LNCaP clone FGC (cell line): Measurements from ENCODE around the gene DNAJC12.

Experiments
- DNase-seq: peaks from one replicate; pipeline ENCODE4 v3.0.0-alpha.2; 2011; ENCODE audit warnings: low read depth
- H3K4me3 ChIP-seq: 2 replicates; pipeline ENCODE4 v1.5.1; 2011; ENCODE audit warnings: mild to moderate bottlenecking, low read depth, low read length, control low read depth
- CTCF ChIP-seq: IDR thresholded peaks from 2 replicates; pipeline ENCODE4 v1.5.1; 2012; ENCODE audit warnings: mild to moderate bottlenecking; ENCODE audit not compliant: control insufficient read depth, insufficient read depth; ENCODE audit errors: extremely low read depth

Gene DNAJC12

GRCh38 chr10:67793313-67793712, 44.7 kb downstream of the DNAJC12 start:
- no peak overlapping the region for H3K4me3 ChIP-seq
- no peak for TF ChIP-seq CTCF
- no peak for DNase-seq

GRCh38 chr10:67792653-67793052, 45.3 kb downstream of the DNAJC12 start:
- H3K4me3 ChIP-seq: no peak overlapping the region
- DNase-seq: no peak
- no peak for TF ChIP-seq CTCF

- no peak overlapping the region for H3K4me3 ChIP-seq
- no peak for DNase-seq
- no peak for TF ChIP-seq CTCF
Observed at GRCh38 chr10:67790534-67791408, 47.2 kb downstream of the DNAJC12 start.

- H3K4me3 ChIP-seq: no peak overlapping the region
- DNase-seq: no peak
- no peak for TF ChIP-seq CTCF
Observed at GRCh38 chr10:67789769-67790168, 48.2 kb downstream of the DNAJC12 start.

- no peak for DNase-seq
- H3K4me3 ChIP-seq: no peak overlapping the region
- TF ChIP-seq CTCF: peak; percentile 52
Observed at GRCh38 chr10:67788028-67788886, 49.7 kb downstream of the DNAJC12 start.

GRCh38 chr10:67785098-67785497, 52.9 kb downstream of the DNAJC12 start:
- H3K4me3 ChIP-seq: no peak overlapping the region
- TF ChIP-seq CTCF: no peak
- no peak for DNase-seq
